ENCODE results near the gene TANC1.

The TANC1 gene

GRCh38 chr2:158948964-158949699, 19.3 kb upstream of the TANC1 start:
- TF ChIP-seq SIN3A (IDR thresholded peaks at IDR 0.05; ENCODE audit: borderline replicate concordance, insufficient read depth, low read length): no peak
- no peak for TF ChIP-seq POLR2AphosphoS5 (IDR thresholded peaks at IDR 0.05; ENCODE audit: low read depth, low read length)
- no peak for TF ChIP-seq FOXP2 (optimal IDR thresholded peaks at IDR 0.05; ENCODE audit: borderline replicate concordance, extremely low read depth, extremely low read length, insufficient read depth)
- no peak for TF ChIP-seq TAF1 (IDR thresholded peaks at IDR 0.05; ENCODE audit: borderline replicate concordance, insufficient read depth, low read length)
- TF ChIP-seq, protein P1, sequence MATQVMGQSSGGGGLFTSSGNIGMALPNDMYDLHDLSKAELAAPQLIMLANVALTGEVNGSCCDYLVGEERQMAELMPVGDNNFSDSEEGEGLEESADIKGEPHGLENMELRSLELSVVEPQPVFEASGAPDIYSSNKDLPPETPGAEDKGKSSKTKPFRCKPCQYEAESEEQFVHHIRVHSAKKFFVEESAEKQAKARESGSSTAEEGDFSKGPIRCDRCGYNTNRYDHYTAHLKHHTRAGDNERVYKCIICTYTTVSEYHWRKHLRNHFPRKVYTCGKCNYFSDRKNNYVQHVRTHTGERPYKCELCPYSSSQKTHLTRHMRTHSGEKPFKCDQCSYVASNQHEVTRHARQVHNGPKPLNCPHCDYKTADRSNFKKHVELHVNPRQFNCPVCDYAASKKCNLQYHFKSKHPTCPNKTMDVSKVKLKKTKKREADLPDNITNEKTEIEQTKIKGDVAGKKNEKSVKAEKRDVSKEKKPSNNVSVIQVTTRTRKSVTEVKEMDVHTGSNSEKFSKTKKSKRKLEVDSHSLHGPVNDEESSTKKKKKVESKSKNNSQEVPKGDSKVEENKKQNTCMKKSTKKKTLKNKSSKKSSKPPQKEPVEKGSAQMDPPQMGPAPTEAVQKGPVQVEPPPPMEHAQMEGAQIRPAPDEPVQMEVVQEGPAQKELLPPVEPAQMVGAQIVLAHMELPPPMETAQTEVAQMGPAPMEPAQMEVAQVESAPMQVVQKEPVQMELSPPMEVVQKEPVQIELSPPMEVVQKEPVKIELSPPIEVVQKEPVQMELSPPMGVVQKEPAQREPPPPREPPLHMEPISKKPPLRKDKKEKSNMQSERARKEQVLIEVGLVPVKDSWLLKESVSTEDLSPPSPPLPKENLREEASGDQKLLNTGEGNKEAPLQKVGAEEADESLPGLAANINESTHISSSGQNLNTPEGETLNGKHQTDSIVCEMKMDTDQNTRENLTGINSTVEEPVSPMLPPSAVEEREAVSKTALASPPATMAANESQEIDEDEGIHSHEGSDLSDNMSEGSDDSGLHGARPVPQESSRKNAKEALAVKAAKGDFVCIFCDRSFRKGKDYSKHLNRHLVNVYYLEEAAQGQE (IDR thresholded peaks at IDR 0.05; ENCODE audit: insufficient read depth in 1 of 2, low read depth in 2 of 2, low read length in 2 of 2): no peak

- TF ChIP-seq SIN3A (IDR thresholded peaks at IDR 0.05; ENCODE audit: borderline replicate concordance, insufficient read depth, low read length) (no peak), FOXP2 (optimal IDR thresholded peaks at IDR 0.05; ENCODE audit: borderline replicate concordance, extremely low read depth, extremely low read length, insufficient read depth) (no peak), TAF1 (IDR thresholded peaks at IDR 0.05; ENCODE audit: borderline replicate concordance, insufficient read depth, low read length) (no peak), POLR2AphosphoS5 (IDR thresholded peaks at IDR 0.05; ENCODE audit: low read depth, low read length) (no peak)
- TF ChIP-seq, protein P1 (IDR thresholded peaks at IDR 0.05; ENCODE audit: insufficient read depth in 1 of 2, low read depth in 2 of 2, low read length in 2 of 2): no peak
Measured at GRCh38 chr2:158953454-158953853, 15.0 kb upstream of the TANC1 start.

DNA sequence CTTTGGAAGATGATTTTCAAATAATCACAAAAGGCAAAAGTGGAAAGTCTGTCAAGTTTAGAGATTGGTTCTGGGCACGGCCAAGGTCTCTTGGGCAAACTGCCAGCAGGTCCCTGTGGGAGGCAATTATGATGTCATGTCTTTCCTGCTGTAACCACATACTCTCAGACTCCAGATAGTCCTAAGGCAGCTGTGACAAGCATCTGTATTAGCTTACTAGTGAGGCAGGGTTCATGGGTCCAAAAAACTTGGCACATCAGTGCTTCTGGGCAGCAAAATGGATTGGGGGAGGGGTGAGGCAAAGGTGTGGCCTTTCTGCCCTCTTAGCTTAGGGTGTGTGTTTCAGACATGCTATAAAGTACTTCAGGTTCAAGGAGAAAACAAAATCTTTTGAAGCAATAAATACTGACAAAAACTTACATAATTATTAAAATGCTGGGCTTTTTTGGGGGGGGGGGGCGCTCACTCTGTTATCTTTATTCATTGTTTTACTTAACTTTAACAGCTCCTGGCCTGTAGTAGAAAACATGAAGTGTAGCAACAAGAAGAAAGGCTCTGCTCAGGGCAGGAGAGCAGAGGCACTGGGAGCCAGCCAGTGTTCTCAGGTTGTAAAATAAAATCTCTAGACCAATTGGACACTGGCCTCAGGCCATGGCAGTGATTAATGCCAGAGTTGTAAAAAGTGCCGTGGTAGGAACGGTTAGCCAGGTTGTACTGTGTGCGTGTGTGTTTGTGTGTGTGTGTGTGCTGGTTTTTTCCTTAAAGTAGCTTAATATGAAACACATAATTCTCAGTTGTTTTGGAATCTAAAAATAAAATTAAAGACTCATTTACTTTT, 14.3 kb upstream of the TANC1 start:
- TF ChIP-seq POLR2AphosphoS5 (IDR thresholded peaks at IDR 0.05; ENCODE audit: low read depth, low read length): no peak
- peak; percentile 50; the same call in 1 of the 2 replicates for TF ChIP-seq TAF1 (IDR thresholded peaks at IDR 0.05; ENCODE audit: borderline replicate concordance, insufficient read depth, low read length)
- no peak for TF ChIP-seq FOXP2 (optimal IDR thresholded peaks at IDR 0.05; ENCODE audit: borderline replicate concordance, extremely low read depth, extremely low read length, insufficient read depth)
- TF ChIP-seq, protein P1 (IDR thresholded peaks at IDR 0.05; ENCODE audit: insufficient read depth in 1 of 2, low read depth in 2 of 2, low read length in 2 of 2): peak in 1 of 2 experiments; percentile 72; a peak in 2 of 4 replicates
- TF ChIP-seq SIN3A (IDR thresholded peaks at IDR 0.05; ENCODE audit: borderline replicate concordance, insufficient read depth, low read length): peak; percentile 93; the same call in 1 of the 2 replicates

DNA sequence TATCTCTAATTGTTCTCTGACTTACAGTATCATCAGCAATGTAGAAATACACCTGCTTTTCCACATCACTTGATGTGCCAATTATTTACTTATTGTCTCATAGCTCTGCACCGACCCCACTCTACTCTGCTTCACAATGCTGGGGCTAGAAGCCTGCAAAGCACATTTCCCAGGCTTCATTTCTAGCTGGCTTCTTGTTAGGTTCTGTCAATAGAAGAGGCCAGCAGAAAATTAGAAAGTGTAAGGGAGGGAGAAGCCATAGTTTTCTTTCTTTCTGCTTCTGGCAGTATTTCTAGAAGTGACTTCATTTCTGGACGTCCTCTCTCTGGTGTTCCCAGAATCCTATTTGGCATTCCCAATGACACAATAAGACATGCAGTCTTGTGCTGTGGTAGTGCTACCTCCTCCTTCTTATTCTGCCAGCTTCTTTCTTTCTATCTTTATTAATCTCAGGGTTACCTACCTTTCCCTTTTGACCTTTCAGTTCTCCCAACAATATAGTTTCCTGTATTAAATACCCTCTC, 12.5 kb upstream of the TANC1 start:
- TF ChIP-seq, protein P1 (IDR thresholded peaks at IDR 0.05; ENCODE audit: insufficient read depth in 1 of 2, low read depth in 2 of 2, low read length in 2 of 2): no peak
- TF ChIP-seq SIN3A (IDR thresholded peaks at IDR 0.05; ENCODE audit: borderline replicate concordance, insufficient read depth, low read length) (no peak), POLR2AphosphoS5 (IDR thresholded peaks at IDR 0.05; ENCODE audit: low read depth, low read length) (no peak), TAF1 (IDR thresholded peaks at IDR 0.05; ENCODE audit: borderline replicate concordance, insufficient read depth, low read length) (no peak), FOXP2 (optimal IDR thresholded peaks at IDR 0.05; ENCODE audit: borderline replicate concordance, extremely low read depth, extremely low read length, insufficient read depth) (no peak)

Data from PFSK-1 (cell line).